NCI-H748 treated with DMSO at 0.1 percent for 48 hours (cell line): ENCODE results near the gene IL36A.
A peak's percentile ranks its signal among the peaks of the same experiment; 100 is the strongest.

Source experiments
- DNase-seq: peaks from one replicate; lab custom pipeline; 2025; lab: John Stamatoyannopoulos, UW

IL36A gene, protein sequence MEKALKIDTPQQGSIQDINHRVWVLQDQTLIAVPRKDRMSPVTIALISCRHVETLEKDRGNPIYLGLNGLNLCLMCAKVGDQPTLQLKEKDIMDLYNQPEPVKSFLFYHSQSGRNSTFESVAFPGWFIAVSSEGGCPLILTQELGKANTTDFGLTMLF

GRCh38 chr2:113005030-113005509, at the start of gene IL36A:
Gene IL36A, plus strand, starts transcription at chr2:113005459. Its CDS starts 413 bp downstream, at chr2:113005872.
- no peak for DNase-seq

DNA sequence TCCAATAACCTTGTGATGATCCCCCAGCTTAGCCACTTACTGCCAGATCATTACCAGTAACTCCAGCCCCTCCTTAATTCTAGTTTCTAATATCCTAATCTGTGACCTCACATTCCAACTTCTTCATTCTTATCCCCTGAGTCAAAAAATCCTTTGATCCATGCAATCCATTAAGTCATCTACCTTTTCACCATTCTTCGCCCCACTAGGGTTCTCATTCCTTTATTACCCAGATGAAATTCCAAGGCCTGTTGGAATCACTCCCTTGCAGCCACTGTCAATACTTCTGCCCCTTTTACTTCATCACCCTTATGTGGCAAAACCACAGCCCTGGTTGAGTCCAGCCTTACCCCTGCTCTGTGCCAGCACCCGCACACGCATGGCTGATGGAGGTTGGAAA, 47.7 kb upstream of the IL36A start:
- no peak for DNase-seq

DNA sequence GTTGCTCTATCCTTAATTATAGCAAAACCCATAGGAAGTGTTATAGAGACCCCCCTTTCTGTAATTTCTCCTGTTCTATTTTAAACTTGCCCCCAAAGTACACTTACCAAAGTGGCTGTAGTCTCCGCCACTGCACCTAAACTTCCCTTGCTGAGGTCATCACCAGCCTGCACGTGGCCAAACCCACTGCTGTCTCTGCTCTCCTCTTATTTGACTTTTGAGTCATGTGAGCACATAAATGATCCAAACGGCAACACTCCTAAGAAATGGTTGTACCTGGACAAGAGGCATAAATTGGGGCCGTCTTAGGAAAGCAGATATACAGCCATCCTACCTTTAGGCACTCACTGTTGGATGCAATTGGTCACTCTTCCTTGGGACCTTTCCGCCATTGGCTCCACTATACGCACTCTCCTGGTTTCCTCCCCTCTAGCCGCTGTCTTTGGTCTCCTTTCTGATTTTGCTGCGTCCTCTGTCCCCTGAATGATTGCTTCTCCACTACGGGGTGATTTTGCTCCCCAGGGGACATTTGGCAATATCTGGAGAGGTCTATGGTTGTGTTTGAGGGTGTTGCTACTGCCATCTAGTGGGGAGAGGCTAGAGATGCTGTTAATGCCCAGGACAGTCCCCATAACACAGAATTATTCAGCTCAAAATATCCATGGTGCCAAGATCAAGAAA, 46.7 kb upstream of the IL36A start:
- DNase-seq, result peak; percentile 4

DNA sequence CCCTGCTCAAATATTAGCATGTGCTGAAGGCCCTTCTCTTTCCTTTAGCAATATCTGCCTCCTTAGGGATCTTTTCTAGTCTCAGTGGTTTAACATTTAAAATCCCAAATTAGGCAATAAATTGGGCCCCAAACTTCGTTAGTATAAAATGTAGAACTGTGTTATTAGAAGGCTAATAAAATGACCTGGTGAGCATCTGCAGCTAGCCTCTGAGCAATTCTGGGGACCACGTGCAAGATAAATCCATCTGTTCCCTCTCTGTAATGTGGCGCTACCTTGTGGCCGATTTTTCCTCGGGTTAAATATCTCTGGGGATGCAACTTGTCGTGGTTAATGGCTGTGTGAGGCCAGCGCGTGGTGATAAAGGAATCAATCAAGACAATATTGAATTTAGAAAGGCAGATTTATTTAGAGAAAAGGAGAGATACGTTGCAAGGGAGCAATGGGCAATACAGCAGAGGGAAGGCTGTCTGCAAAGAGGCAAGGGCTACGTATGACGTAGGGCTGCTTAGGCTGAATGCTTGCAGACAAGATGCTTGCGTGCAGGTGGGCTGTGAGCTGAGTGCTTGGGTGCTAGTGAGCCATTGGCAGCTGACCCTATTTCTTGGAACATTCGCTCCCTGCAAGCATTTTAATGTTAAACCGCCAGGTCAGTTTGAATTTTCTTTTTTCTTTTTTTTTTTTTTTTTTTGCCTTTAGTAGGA, 46.0 kb upstream of the IL36A start:
- DNase-seq, result no peak

GRCh38 chr2:112960230-112960825, 44.9 kb upstream of the IL36A start:
- DNase-seq, result no peak

DNA sequence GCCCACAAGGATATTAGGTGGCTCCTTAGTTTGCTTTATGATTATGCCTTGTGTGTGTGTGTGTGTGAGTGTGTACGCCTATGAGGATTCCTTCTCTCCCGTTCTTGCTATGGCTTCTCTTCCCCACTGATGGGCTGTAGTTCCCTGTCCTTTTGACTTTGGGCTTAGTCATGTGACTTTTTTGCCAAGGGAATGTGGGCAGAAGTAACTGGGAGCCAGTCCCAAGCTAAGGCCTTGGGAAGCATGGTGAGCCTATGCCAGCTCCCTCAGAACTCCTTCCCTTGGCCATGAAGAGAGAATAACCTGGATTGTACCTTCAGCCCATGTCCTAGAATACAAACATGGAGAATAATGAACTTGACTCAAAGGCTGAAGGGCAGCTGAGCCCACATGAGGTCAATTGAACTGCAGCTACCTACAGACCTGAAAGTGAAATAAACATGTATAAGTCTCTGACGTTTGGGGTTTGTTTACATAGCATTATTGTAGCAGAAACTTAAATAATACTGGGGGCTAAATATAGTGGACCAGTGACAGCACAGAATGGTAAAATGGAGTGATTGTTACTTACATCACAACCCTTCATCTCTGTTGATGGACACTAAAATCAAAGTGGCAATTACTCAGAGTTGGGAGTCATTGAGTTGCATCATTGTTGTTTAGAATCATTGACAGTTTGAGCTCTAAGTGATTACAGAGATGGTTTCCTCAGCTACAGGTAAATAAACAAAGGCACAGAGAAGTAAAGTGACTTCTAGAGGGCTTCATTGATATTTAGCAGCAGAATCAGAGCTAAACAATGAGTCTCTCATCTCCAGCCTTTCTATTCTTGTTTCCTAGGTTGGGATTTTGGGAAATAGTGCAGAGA, 42.7 kb upstream of the IL36A start:
- no peak for DNase-seq

DNA sequence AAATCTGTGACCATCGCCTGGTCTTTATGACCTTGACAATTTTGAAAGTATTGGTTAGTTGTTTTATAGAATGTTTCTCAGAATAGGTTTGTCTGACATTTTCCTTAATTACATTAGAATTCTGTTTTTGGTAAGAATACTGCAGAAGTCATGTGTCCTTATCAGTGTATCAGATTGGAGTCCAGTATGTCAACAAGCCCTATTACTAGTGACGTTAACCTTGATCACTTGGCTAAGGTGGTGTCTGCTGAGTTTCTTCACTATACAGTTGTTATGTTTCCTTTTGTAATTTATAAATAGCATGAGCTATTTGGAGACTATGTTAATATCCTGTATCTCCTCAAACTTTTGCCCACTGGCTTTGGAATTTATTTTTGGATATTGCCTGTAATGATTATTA, 38.2 kb upstream of the IL36A start:
- DNase-seq, result no peak

DNA sequence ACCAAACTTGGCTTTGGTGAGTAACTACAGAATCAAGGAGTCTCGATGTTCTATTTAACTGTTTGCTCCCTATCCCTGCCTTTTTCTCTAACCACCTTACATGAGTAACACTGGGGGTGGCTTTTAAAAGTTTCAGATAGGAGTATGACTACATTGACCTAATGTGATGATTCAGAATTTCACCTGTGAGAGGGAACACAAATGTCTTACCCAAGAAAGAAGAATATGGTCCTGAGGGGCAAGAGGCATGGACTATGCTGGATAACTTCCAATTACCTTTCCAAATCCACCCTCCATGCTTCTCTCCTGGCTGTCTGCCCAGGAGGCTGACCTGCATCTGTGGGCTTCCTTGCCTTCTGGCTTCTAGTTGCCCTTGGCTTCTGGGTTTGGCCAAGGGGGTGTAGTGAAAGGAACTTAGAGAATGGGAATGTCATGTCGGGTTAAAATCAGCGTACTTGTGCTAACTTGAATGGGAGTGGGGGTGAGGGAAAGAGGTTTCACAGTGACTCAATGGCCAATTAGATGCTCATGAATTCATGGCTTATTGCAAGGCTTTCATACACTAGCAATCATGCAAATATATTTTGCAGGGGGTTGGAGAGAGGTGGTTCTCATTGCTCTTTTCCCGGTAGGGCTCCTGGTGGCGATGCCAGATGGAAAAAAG, 32.7 kb upstream of the IL36A start:
- DNase-seq, result no peak

DNA sequence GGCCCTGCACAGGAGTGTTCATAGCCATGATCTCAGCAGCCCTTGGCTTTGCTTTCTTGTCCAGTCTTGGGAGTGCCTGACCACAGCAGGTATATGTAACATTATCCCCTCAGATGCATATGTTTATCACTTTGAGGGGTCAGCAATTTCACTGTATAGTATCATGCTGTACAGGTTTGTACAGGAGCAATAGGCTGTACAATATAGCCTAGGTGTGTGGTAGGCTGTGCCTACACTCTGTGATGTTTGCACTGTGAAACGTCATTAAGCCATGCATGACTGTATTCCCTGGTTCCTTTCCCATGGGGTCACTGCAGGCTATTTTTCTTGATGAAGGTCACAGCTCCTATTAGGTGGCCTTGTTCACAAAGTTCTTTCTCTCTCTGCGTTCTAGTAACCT, 32.1 kb upstream of the IL36A start:
- no peak for DNase-seq

DNA sequence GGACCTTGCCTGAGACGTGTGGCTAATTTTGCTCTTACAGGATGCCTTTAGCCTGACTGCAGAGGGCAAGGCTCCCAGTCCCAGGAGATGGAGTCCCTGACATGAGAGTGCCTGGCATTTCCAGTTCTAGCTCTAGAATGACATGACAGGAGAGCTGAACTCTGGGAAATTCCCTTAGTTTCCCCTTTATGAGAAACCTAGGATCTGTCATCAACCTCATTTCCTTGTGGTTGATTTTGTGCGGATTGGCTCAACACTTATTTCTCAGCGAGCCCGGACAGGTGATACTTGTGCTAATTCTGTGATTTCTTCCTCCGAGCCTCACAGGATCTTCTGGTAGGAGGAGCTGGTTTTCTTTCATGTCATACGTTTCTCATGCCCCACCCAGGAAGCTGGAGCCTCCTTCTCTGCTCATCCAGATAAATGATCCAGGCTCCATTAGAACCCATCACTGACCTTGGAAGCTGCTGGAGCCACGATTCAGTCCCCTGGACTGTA, 27.7 kb upstream of the IL36A start, which contains the start of gene IL36G:
Gene IL36G, plus strand, starts transcription at position 448 of the 498 bp plus-strand sequence. CDS start 633 bp downstream, outside the sequence.
- no peak for DNase-seq

GRCh38 chr2:112979731-112980130, 25.5 kb upstream of the IL36A start:
- DNase-seq, result no peak

DNA sequence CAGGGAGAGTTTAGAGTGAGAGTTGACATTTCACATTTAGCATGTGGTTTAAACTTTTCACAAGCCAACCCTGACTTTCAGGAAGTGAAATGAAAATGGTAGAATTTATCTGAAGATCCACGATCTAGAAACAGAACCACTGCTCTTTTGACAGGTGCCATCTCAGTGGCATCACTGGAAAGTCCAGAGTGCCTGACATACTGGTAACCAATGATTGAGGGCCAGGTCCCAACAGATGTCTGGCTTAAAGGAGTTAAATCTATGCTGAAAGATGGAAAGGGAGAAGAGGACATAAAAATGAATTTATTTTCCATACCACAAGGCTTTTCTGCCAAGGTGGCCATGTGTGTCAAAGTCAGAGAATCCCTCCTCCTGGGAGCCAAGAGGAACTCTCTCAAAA, 24.7 kb upstream of the IL36A start:
- no peak for DNase-seq

- no peak for DNase-seq
Observed at GRCh38 chr2:112985090-112985489, 20.2 kb upstream of the IL36A start.

DNA sequence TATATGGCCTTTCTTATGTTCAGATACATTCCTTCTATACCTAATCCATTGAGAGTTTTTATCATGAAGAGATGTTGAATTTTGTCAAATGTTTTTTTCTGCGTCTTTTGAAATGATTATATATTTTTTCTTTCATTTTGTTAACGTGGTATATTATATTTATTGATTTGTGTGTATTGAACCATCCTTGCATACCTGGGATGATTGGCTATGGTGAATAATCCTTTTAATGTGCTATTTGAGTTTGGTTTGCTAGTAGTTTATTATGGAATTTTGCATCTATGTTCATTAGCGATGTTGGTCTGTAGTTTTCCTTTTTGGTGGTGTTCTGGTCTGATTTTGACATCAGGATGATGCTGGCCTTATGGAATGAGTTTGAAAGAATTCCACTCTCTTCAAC, 15.6 kb upstream of the IL36A start:
- no peak for DNase-seq

DNA sequence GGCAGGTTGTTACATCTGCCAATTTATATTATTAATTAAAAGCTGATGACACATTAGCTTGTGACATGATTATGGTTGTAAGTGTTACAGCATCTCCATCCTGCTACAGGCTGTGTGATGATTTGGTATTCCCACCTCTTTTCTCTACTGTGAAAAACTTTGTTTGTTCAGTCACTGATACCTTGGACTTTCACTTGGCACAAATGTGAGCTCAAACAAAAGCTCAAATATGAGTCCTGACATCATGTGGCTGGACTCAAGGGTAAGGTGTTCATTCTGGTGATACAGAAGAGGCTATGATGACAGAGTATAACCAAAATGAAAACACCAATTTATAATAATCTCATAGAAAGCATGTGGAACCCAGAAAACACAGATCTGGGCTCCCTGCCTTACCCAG, 11.4 kb upstream of the IL36A start:
- no peak for DNase-seq

DNA sequence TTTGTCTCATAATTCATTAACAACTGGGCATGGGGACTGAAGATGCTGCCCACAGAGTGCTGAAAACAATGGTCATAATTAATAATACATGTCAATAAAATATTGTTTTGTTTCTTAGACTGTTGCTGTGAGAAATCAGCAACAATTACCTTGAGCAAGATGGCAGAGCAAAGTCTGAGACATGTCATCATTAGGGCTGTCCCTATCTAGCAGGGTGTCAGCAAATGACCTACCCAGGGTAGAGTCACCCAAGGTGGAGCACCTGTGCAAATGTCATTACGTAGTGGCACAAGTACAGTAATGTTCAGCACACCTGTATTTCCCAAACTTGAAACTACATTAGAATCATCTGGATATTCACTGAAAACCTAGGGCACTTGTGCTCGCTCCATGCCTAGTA, 10.6 kb upstream of the IL36A start:
- DNase-seq, result no peak

DNA sequence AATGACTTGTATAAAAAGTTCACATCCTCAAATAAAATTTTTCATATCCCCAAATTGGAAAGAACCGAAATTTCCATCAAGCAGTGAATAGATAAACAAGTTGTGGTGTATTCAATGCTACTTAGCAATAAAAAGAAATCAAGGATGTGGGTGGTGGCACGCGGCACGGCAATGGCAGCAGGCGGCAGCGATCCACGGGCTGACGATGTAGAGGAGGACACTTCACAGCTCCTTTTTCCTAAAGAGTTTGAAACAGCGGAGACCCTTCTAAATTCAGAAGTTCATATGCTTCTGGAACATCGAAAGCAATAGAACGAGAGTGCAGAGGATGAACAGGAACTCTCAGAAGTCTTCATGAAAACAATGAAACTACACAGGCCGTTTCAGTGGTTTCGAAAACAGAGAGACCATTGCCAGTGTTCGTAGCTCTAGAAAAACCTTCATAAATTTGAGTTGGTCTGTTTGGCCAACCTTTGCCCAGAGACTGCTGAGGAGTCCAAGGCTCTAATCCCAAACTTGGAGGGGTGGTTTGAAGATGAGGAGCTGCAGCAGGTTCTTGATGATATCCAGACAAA, 9.8 kb upstream of the IL36A start:
- no peak for DNase-seq

DNA sequence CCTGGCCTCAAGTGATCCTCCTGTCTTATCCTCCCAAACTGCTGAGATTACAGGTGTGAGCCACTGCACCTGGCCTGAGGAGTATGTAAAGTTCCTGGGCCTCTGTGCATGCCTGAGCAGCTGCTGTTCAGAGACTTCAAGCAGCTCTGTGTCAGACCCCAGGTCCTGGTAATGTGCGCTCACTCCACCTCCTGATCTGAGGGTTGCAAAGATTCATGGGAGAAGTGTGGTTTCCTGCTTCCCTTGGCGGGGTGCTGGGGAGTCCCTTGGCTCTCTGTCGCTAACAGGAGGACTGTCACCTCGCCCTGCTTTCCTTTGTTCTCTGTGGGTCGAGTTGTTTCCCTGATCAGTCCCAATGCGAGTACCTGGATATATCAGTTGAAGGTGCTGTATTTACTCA, 8.6 kb upstream of the IL36A start:
- no peak for DNase-seq

GRCh38 chr2:112997151-112997550, 8.1 kb upstream of the IL36A start:
- DNase-seq, result no peak

DNA sequence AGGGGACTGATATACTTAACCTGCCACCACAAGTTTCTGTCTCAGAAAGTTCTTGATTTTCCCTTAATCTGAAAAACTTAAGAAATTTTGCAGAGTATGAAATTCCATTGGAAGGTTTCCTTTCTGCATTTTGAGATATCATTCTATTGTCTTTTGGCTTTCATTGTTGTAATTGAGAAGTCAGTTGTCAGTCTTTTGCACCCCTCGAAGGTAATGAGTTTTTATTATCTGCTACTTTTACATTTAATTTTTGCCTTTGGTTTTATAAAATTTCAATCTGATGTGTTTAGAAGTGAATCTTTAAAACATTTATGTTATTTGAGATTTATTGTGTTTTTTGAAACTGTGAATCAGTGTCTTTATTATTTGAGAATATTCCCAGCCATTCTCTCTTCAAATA, 4.8 kb upstream of the IL36A start:
- DNase-seq, result no peak

DNA sequence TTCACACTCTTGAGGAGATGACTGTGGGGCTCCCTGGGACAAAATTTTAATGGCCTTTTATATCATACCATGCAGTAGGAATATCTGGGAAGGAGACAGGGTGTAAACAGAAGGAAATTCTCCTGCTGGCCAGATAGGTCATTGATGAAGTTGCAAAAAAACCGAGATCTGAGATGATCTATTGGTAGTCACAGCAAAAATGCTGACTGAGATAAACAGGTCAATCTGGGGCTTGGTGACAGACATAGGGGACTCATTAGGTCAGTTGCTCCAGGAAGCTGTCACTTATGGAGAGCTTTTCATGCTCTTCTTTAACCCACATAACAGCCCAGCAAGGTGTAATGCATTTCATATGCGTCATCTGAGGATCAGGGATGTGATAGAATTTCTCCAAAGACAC, 2.6 kb upstream of the IL36A start:
- no peak for DNase-seq
